K562 (cell line): ENCODE results near the gene ZNRF1. TPM values are rescaled to one million over a fixed set of nuclear protein-coding genes. Genes with fewer than 3 reads are reported as not detected.
A peak's percentile ranks its signal among the peaks of the same experiment; 100 is the strongest.

Source experiments
- ATAC-seq: fragments of 200-7000 bp; cut with Tn5 transposase; 3 replicates; pipeline ENCODE4 v1.9.1; 2020; ENCODE audit warnings: moderate library complexity
- BruUV-seq: library from RNA; stranded (reverse); fragments of 400-500 nt; replicated peaks from 2 replicates; lab custom pipeline; 2021; lab: Mats Ljungman, UMichigan
- CTCF ChIA-PET: fragments of 300-600 bp; formaldehyde crosslinking; extraction: SDS; loops from one replicate; lab custom pipeline; 2021; ENCODE audit warnings: low intra/inter-chr PET ratio; lab: Yijun Ruan, JAX
- POLR2A ChIA-PET: fragments of 300-600, 350-650 bp; sonication (Branson Sonifier 250); formaldehyde crosslinking; extraction: SDS; loops from one replicate; lab custom pipeline; 2021; ENCODE audit warnings: antibody characterized with exemption, inconsistent platforms; lab: Yijun Ruan, JAX
- DNase-seq, 4 experiments: peaks; one replicate each; pipeline versions ENCODE4 v3.0.0 to v3.0.0-alpha.2; 2011 to 2018; ENCODE audit warnings: low spot score in 3 of 4, mixed read lengths in 3 of 4; ENCODE audit errors: extremely low read depth in 1 of 4
- FAIRE-seq: peaks from 2 replicates; lab custom pipeline; 2011; peaks lifted over from hg19 to GRCh38; lab: Jason Lieb, UNC
- H2AFZ ChIP-seq: 2 replicates; pipeline ENCODE4 v1.6.0; 2011; ENCODE audit warnings: low read depth, low read length, control low read depth, inconsistent platforms
- H3K27ac ChIP-seq: fragments of 200-600 bp; 3 replicates; pipeline ENCODE4 v1.8.0; 2011; ENCODE audit warnings: low read depth, mild to moderate bottlenecking, control low read depth, inconsistent platforms, low read length, moderate library complexity, mixed read lengths; ENCODE audit errors: extremely low read depth
- H3K27me3 ChIP-seq, 2 experiments: fragments of 300-600 bp in 1 of 2; 2 replicates in 1 of 2; 3 replicates in 1 of 2; pipeline versions ENCODE4 v1.6.0 to v1.8.0; 2011; ENCODE audit warnings: inconsistent platforms in 2 of 2, low read length in 2 of 2, mild to moderate bottlenecking in 1 of 2, mixed read lengths in 1 of 2, moderate library complexity in 1 of 2; ENCODE audit not compliant: control insufficient read depth in 2 of 2, insufficient read depth in 2 of 2
- H3K36me3 ChIP-seq: fragments of 300-600 bp; 3 replicates; pipeline ENCODE4 v1.8.0; 2011; ENCODE audit warnings: mild to moderate bottlenecking, low read length, inconsistent platforms; ENCODE audit not compliant: control insufficient read depth, insufficient read depth
- H3K4me1 ChIP-seq, 2 experiments: fragments of 200-600 bp in 1 of 2; replicated peaks in 1 of 2; 2 replicates in 1 of 2; 3 replicates in 1 of 2; pipeline versions ENCODE4 v1.5.1 to v1.8.0; 2011; ENCODE audit warnings: inconsistent platforms in 2 of 2, low read length in 2 of 2, mild to moderate bottlenecking in 1 of 2, mixed read lengths in 1 of 2, moderate library complexity in 1 of 2; ENCODE audit not compliant: control insufficient read depth in 2 of 2, insufficient read depth in 2 of 2
- H3K4me2 ChIP-seq: 2 replicates; pipeline ENCODE4 v1.6.1; 2011; ENCODE audit warnings: low read length, control low read depth, inconsistent platforms, mixed read lengths; ENCODE audit not compliant: insufficient read depth
- H3K4me3 ChIP-seq: fragments of 200-600 bp; sonication (generic), shearing (Covaris generic); 2 replicates; pipeline ENCODE4 v1.5.1; 2016; ENCODE audit warnings: control low read depth, inconsistent platforms
- H3K79me2 ChIP-seq: fragments of 200-600 bp; 3 replicates; pipeline ENCODE4 v1.8.0; 2011; ENCODE audit warnings: low read length, inconsistent platforms; ENCODE audit not compliant: control insufficient read depth, insufficient read depth
- H3K9ac ChIP-seq, 2 experiments: 2 replicates each; pipeline versions ENCODE4 v1.6.0 to v1.6.1; 2011; ENCODE audit warnings: low read depth in 2 of 2, low read length in 2 of 2, control low read depth in 1 of 2, inconsistent platforms in 1 of 2, mild to moderate bottlenecking in 1 of 2, mixed read lengths in 1 of 2; ENCODE audit not compliant: insufficient read depth in 1 of 2
- H3K9me1 ChIP-seq: one replicate; pipeline ENCODE4 v1.6.0; 2011; ENCODE audit warnings: inconsistent platforms, mild to moderate bottlenecking, low read length, moderate library complexity; ENCODE audit not compliant: control insufficient read depth, insufficient read depth
- H3K9me3 ChIP-seq: replicated peaks from 2 replicates; pipeline ENCODE4 v1.5.1; 2011; ENCODE audit warnings: low read depth, low read length, inconsistent platforms; ENCODE audit not compliant: control insufficient read depth, insufficient read depth
- H4K20me1 ChIP-seq: replicated peaks from 2 replicates; pipeline ENCODE4 v1.6.1; 2011; ENCODE audit warnings: low read length, inconsistent platforms, mixed read lengths; ENCODE audit not compliant: control insufficient read depth, insufficient read depth
- HMGN3 ChIP-seq: IDR thresholded peaks from 2 replicates; pipeline ENCODE4 v1.6.1; 2011; ENCODE audit warnings: borderline replicate concordance, low read depth, mild to moderate bottlenecking, mixed read lengths, low read length; ENCODE audit not compliant: insufficient read length; ENCODE audit errors: extremely low read depth
- ZFP91 ChIP-seq: sonication (generic); formaldehyde crosslinking; IDR thresholded peaks from 2 replicates; pipeline ENCODE4 v1.8.0; 2022; ENCODE audit warnings: mild to moderate bottlenecking, missing genetic modification reagents
- WGBS: fragments of 100-300 bp; shearing (Covaris generic); methylation state at CpG from one replicate; pipeline ENCODE4 v1.1.6; 2016; ENCODE audit warnings: low coverage, mixed read lengths; ENCODE audit not compliant: insufficient coverage; ENCODE audit errors: missing lambda C conversion rate; 5-methylcytosine and 5-hydroxymethylcytosine counted together
- in situ Hi-C: fragments of 300-500 bp; cut with MboI; formaldehyde crosslinking; loops from 4 replicates; pipeline ENCODE4 v1.15.0; 2018; ENCODE audit warnings: inconsistent platforms, mixed read lengths
- intact Hi-C: fragments of 100-400 bp; cut with micrococcal nuclease; formaldehyde crosslinking; loops from 2 replicates; pipeline ENCODE4 v1.14.2; 2022
- polyA plus RNA-seq, 8 experiments: library from polyadenylated mRNA; depleted of rRNA in 4 of 8; stranded (reverse) in 5 of 8; unstranded in 3 of 8; fragments of >200 nt; fragmentation: Nextera tagmentation in 2 of 8; fragmentation: Illumina TruSeq in 1 of 8; extraction: Ambion mirVana in 2 of 8; extraction: Trizol in 1 of 8; gene quantifications; 2 replicates each; pipeline versions ENCODE4 v1.2.1 to v1.2.3, GENCODE V29; 2011 to 2014; ENCODE audit warnings: inconsistent platforms in 1 of 8, missing spikeins in 1 of 8
- total RNA-seq, 7 experiments: library from RNA; depleted of rRNA in 6 of 7; stranded (reverse); fragments of >200 nt in 6 of 7; fragmentation: Illumina TruSeq in 2 of 7; extraction: Trizol in 2 of 7; gene quantifications; 2 replicates each; pipeline versions ENCODE4 v1.2.1 to v1.2.3, GENCODE V29; 2011 to 2021; ENCODE audit warnings: low replicate concordance in 1 of 7

ZNRF1 gene
- total and polyA plus RNA-seq, 9 of the 15 experiments (the other 6 are each of a cell fraction or from before 2014, with no cell fraction given), result 9.5 to 37.7 (median 20.0) TPM

- ChIA-PET POLR2A (interaction anchor here (0.6 kb wide), 2 partner anchors 25 to 449 kb away, joined by 3 read pairs; no protein-coding TSS in a partner anchor), CTCF (no interaction called here)
- Histone ChIP-seq H3K4me1 (peaks cover 15 to 64% of the 10 kb centered on the region in 2 experiments; a peak in 4 of 5 replicates), H2AFZ (no peak overlapping the region), H3K9ac (peak overlapping the region in 1 of 2 experiments; percentile 47; a peak in 1 of 4 replicates), H3K4me2 (no peak overlapping the region), H3K9me1 (peaks cover 3% of the 10 kb centered on the region), H3K79me2 (no peaks in the 10 kb centered on the region), H3K27ac (peak overlapping the region; percentile 3; the same call in 1 of the 3 replicates), H3K4me3 (no peak overlapping the region), H3K9me3 (no peaks in the 10 kb centered on the region), H4K20me1 (no peaks in the 10 kb centered on the region), H3K36me3 (no peaks in the 10 kb centered on the region), H3K27me3 (no peaks in the 10 kb centered on the region)
- no peak for FAIRE-seq
- 86% methylated on average over 35 of the region's 45 CpGs for WGBS
- no TSS peak for BruUV-seq
- intact Hi-C loops, result loop anchor here (5.0 kb wide), 1 partner anchor 73 kb away; no protein-coding TSS in a partner anchor
- TF ChIP-seq HMGN3, result peak; percentile 35
- no peak for TF ChIP-seq ZFP91
- peak in 1 of 4 experiments; percentile 3 for DNase-seq
- in situ Hi-C loops, result no loop called here
- ATAC-seq, result no peak
Measured at GRCh38 chr16:75114946-75115825, 116.4 kb downstream of the ZNRF1 start.
